IMR-90 (cell line): ENCODE data around the gene ZNF407. TPM values are rescaled to one million over a fixed set of nuclear protein-coding genes. Genes with fewer than 3 reads are reported as not detected.

Experiments
- ATAC-seq: fragments of 200-7000 bp; cut with Tn5 transposase; 2 replicates; pipeline ENCODE4 v1.9.1; 2020; ENCODE audit warnings: low read depth, mild to moderate bottlenecking, moderate library complexity
- BruUV-seq: library from RNA; stranded (reverse); fragments of 400-500 nt; replicated peaks from 2 replicates; lab custom pipeline; 2021; lab: Mats Ljungman, UMichigan
- CTCF ChIA-PET: fragments of 300-600 bp; formaldehyde crosslinking; extraction: SDS; loops from one replicate; lab custom pipeline; 2021; ENCODE audit warnings: antibody characterized with exemption; lab: Yijun Ruan, JAX
- POLR2A ChIA-PET: fragments of 300-600 bp; sonication (Branson Sonifier 250); formaldehyde crosslinking; loops from one replicate; lab custom pipeline; 2022; ENCODE audit warnings: antibody characterized with exemption; ENCODE audit not compliant: unreplicated experiment; lab: Charles Lee
- DNase-seq: peaks from one replicate; pipeline ENCODE4 v3.0.0; 2013
- H2AFZ ChIP-seq: replicated peaks from 2 replicates; pipeline ENCODE3; 2013; ENCODE audit warnings: low read length, mild to moderate bottlenecking; ENCODE audit not compliant: poor library complexity
- H2AK5ac ChIP-seq: 2 replicates; pipeline ENCODE4 v1.6.1; 2013; ENCODE audit warnings: low read depth, low read length, inconsistent platforms
- H2AK9ac ChIP-seq: replicated peaks from 2 replicates; pipeline ENCODE3; 2013; ENCODE audit warnings: mild to moderate bottlenecking, low read depth, low read length, moderate library complexity; ENCODE audit not compliant: poor library complexity
- H2BK120ac ChIP-seq: 2 replicates; pipeline ENCODE4 v1.6.1; 2013; ENCODE audit warnings: low read depth, low read length, inconsistent platforms
- H2BK15ac ChIP-seq: 3 replicates; pipeline ENCODE4 v1.6.1; 2013; ENCODE audit warnings: low read depth, low read length, inconsistent platforms
- H2BK20ac ChIP-seq: 2 replicates; pipeline ENCODE4 v1.6.1; 2013; ENCODE audit warnings: low read depth, mild to moderate bottlenecking, inconsistent platforms, low read length, moderate library complexity
- H2BK5ac ChIP-seq: 2 replicates; pipeline ENCODE4 v1.6.1; 2013; ENCODE audit warnings: mild to moderate bottlenecking, low read depth, low read length, inconsistent platforms; ENCODE audit not compliant: poor library complexity, severe bottlenecking
- H3K14ac ChIP-seq: replicated peaks from 2 replicates; pipeline ENCODE4 v1.6.1; 2013; ENCODE audit warnings: low read depth, low read length, inconsistent platforms
- H3K18ac ChIP-seq: 2 replicates; pipeline ENCODE4 v1.6.1; 2013; ENCODE audit warnings: low read depth, low read length, control low read depth
- H3K23ac ChIP-seq: 2 replicates; pipeline ENCODE4 v1.6.1; 2013; ENCODE audit warnings: low read depth, low read length, inconsistent platforms
- H3K27ac ChIP-seq: 2 replicates; pipeline ENCODE4 v1.5.1; 2013; ENCODE audit warnings: mild to moderate bottlenecking, control low read depth, low read length; ENCODE audit not compliant: insufficient read depth
- H3K27me3 ChIP-seq: 2 replicates; pipeline ENCODE4 v1.6.1; 2013; ENCODE audit warnings: low read length; ENCODE audit not compliant: control insufficient read depth, insufficient read depth
- H3K36me3 ChIP-seq: 2 replicates; pipeline ENCODE4 v1.6.1; 2013; ENCODE audit warnings: low read length, mixed read lengths; ENCODE audit not compliant: control insufficient read depth, insufficient read depth
- H3K4ac ChIP-seq: 2 replicates; pipeline ENCODE4 v1.6.1; 2013; ENCODE audit warnings: low read depth, low read length, inconsistent platforms
- H3K4me1 ChIP-seq: 2 replicates; pipeline ENCODE4 v1.6.1; 2013; ENCODE audit warnings: low read length, mixed read lengths; ENCODE audit not compliant: control insufficient read depth, insufficient read depth
- H3K4me2 ChIP-seq: 2 replicates; pipeline ENCODE4 v1.6.1; 2013; ENCODE audit warnings: low read depth, mild to moderate bottlenecking, control low read depth, low read length, moderate library complexity
- H3K4me3 ChIP-seq: 2 replicates; pipeline ENCODE4 v1.5.1; 2013; ENCODE audit warnings: low read depth, mild to moderate bottlenecking, control low read depth, low read length, moderate library complexity; ENCODE audit not compliant: insufficient read depth
- H3K56ac ChIP-seq: 2 replicates; pipeline ENCODE4 v1.6.1; 2013; ENCODE audit warnings: low read length, inconsistent platforms; ENCODE audit not compliant: insufficient read depth; ENCODE audit errors: extremely low read depth
- H3K79me1 ChIP-seq, 2 experiments: 2 replicates each; pipeline ENCODE4 v1.6.1; 2013; ENCODE audit warnings: low read length in 2 of 2, inconsistent platforms in 1 of 2, low read depth in 1 of 2
- H3K9ac ChIP-seq: 2 replicates; pipeline ENCODE4 v1.6.1; 2013; ENCODE audit warnings: low read depth, low read length, control low read depth
- H3K9me1 ChIP-seq: 2 replicates; pipeline ENCODE4 v1.6.1; 2013; ENCODE audit warnings: low read length, inconsistent platforms; ENCODE audit not compliant: insufficient read depth
- H3K9me3 ChIP-seq: 2 replicates; pipeline ENCODE4 v1.6.1; 2013; ENCODE audit warnings: low read length; ENCODE audit not compliant: control insufficient read depth, insufficient read depth
- H4K20me1 ChIP-seq: 2 replicates; pipeline ENCODE4 v1.6.1; 2013; ENCODE audit warnings: low read length, inconsistent platforms; ENCODE audit not compliant: insufficient read depth
- H4K5ac ChIP-seq: 2 replicates; pipeline ENCODE4 v1.6.1; 2013; ENCODE audit warnings: mild to moderate bottlenecking, low read depth, low read length, control low read depth
- H4K8ac ChIP-seq, 2 experiments: 2 replicates each; pipeline ENCODE4 v1.6.1; 2013; ENCODE audit warnings: low read depth in 2 of 2, low read length in 2 of 2, control low read depth in 1 of 2, inconsistent platforms in 1 of 2
- H4K91ac ChIP-seq: 2 replicates; pipeline ENCODE4 v1.6.1; 2013; ENCODE audit warnings: low read depth, low read length, inconsistent platforms; ENCODE audit not compliant: insufficient read depth
- CHD1 ChIP-seq: IDR thresholded peaks from 2 replicates; pipeline ENCODE4 v1.6.1; 2012; ENCODE audit warnings: low read depth, low read length, improper control_type of control experiment
- CTCF ChIP-seq: conservative IDR thresholded peaks from 2 replicates; pipeline ENCODE4 v1.5.1; 2012; ENCODE audit warnings: mild to moderate bottlenecking, low read depth, low read length, improper control_type of control experiment
- FOS ChIP-seq: fragments of 150-350 bp; IDR thresholded peaks from 2 replicates; pipeline ENCODE4 v1.6.1; 2016; ENCODE audit warnings: low read depth, low read length
- MAZ ChIP-seq: IDR thresholded peaks from 2 replicates; pipeline ENCODE4 v1.6.1; 2012; ENCODE audit warnings: low read depth, mild to moderate bottlenecking, low read length, improper control_type of control experiment, moderate library complexity, borderline replicate concordance
- NFE2L2 ChIP-seq: fragments of 150-350 bp; IDR thresholded peaks from 2 replicates; pipeline ENCODE4 v1.6.1; 2016; ENCODE audit warnings: low read depth, mild to moderate bottlenecking, low read length
- POLR2A ChIP-seq: IDR thresholded peaks from 2 replicates; pipeline ENCODE4 v1.6.1; 2012; ENCODE audit warnings: mild to moderate bottlenecking, low read depth, low read length
- RFX5 ChIP-seq: IDR thresholded peaks from 2 replicates; pipeline ENCODE4 v1.8.0; 2012; ENCODE audit warnings: low read depth, mild to moderate bottlenecking, low read length, moderate library complexity
- WGBS, 2 experiments: methylation state at CpG; one replicate each; pipeline versions ENCODE4 v1.1.5 to v1.1.7; 2013; ENCODE audit warnings: missing lambda C conversion rate in 2 of 2; ENCODE audit not compliant: insufficient read length in 1 of 2; ENCODE audit errors: extremely low coverage in 2 of 2; 5-methylcytosine and 5-hydroxymethylcytosine counted together
- dilution Hi-C: fragments of 300-500 bp; cut with HindIII; formaldehyde crosslinking; loops from one replicate; pipeline ENCODE4 v1.14.3; 2018; ENCODE audit warnings: low sequenced_read_pairs; ENCODE audit not compliant: unreplicated experiment
- in situ Hi-C: fragments of 300-500 bp; cut with MboI; formaldehyde crosslinking; loops from 3 replicates; pipeline ENCODE4 v1.14.3; 2019; ENCODE audit warnings: low sequenced_read_pairs, inconsistent platforms, mixed read lengths
- intact Hi-C: fragments of 100-400 bp; cut with micrococcal nuclease; formaldehyde crosslinking; loops from 2 replicates; pipeline ENCODE4 v1.10.0; 2022
- polyA plus RNA-seq, 3 experiments: library from polyadenylated mRNA; depleted of rRNA; stranded (reverse); fragments of >200 nt; gene quantifications; 2 replicates each; pipeline ENCODE4 v1.2.3, GENCODE V29; 2012; ENCODE audit warnings: low replicate concordance in 1 of 3
- total RNA-seq: library from RNA; depleted of rRNA; stranded (reverse); fragments of >200 nt; gene quantifications from 2 replicates; pipeline ENCODE4 v1.2.3, GENCODE V29; 2012
- TF ChIP-seq, protein P1 (sequence below): fragments of 150-350 bp; IDR thresholded peaks from 2 replicates; pipeline ENCODE4 v1.6.1; 2017; ENCODE audit warnings: mild to moderate bottlenecking, antibody characterized with exemption, low read length, low read depth

Gene ZNF407
- total and polyA plus RNA-seq, 2 of the 4 experiments (the other 2 are of a cell fraction): 3.1 to 20.1 TPM

- TF ChIP-seq POLR2A: no peak
These were observed 353.6 kb downstream of the ZNF407 start (continued) for GRCh38 chr18:74951165-74951760.

GRCh38 chr18:74957588-74958224, 360.0 kb downstream of the ZNF407 start:
- Histone ChIP-seq H2AFZ (no peak overlapping the region), H3K27me3 (no peaks in the 10 kb centered on the region), H3K4me2 (no peak overlapping the region), H3K9me3 (no peaks in the 10 kb centered on the region), H2BK120ac (no peak overlapping the region), H3K9ac (no peak overlapping the region), H2BK15ac (no peak overlapping the region), H3K9me1 (peaks cover 1% of the 10 kb centered on the region; the same call in 1 of the 2 replicates), H3K4me3 (no peak overlapping the region), H2AK9ac (no peak overlapping the region), H4K8ac (no peak overlapping the region), H3K36me3 (0 out of 2 replicates have a peak, but pooled peaks cover 1% of the 10 kb centered on the region), H3K4ac (no peak overlapping the region), H2AK5ac (no peak overlapping the region), H2BK20ac (no peak overlapping the region), H3K79me1 (peaks cover 4% of the 10 kb centered on the region in 2 experiments; a peak in 3 of 4 replicates), H3K56ac (no peak overlapping the region), H3K14ac (no peak overlapping the region), H4K5ac (no peak overlapping the region), H4K91ac (no peak overlapping the region), H3K23ac (no peak overlapping the region), H4K20me1 (no peaks in the 10 kb centered on the region), H2BK5ac (no peak overlapping the region), H3K4me1 (no peaks in the 10 kb centered on the region), H3K27ac (no peak overlapping the region), H3K18ac (no peak overlapping the region)
- intact Hi-C loops (no loop called here), dilution Hi-C loops (no loop called here), in situ Hi-C loops (loop anchor here (10.0 kb wide), 1 partner anchor 527 kb away; no protein-coding TSS in a partner anchor)
- no peak for DNase-seq
- WGBS, 2 experiments: no CpG with 5 or more reads among the region's 8 CpGs
- no peak for ATAC-seq
- TF ChIP-seq CHD1 (no peak), NFE2L2 (no peak), RFX5 (no peak), CTCF (no peak), FOS (no peak), MAZ (no peak)
- TF ChIP-seq, protein P1, sequence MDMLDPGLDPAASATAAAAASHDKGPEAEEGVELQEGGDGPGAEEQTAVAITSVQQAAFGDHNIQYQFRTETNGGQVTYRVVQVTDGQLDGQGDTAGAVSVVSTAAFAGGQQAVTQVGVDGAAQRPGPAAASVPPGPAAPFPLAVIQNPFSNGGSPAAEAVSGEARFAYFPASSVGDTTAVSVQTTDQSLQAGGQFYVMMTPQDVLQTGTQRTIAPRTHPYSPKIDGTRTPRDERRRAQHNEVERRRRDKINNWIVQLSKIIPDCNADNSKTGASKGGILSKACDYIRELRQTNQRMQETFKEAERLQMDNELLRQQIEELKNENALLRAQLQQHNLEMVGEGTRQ: no peak
- BruUV-seq: no TSS peak
- ChIA-PET POLR2A (no interaction called here), CTCF (no interaction called here)
